HCT116 (cell line): ENCODE results near the gene SELENOW. TPM values are rescaled to one million over a fixed set of nuclear protein-coding genes. Genes with fewer than 3 reads are reported as not detected.
"Not testable (repeated sequence)": the region's sequence is repeated elsewhere in the genome, so short reads cannot be mapped to it uniquely, and the experiment has no call there.

Source experiments
- ATAC-seq: fragments of 200-7000 bp; cut with Tn5 transposase; 2 replicates; pipeline ENCODE4 v1.9.1; 2020; ENCODE audit warnings: mild to moderate bottlenecking, moderate library complexity
- BruUV-seq: library from RNA; stranded (reverse); fragments of 400-500 nt; replicated peaks from 2 replicates; lab custom pipeline; 2021; lab: Mats Ljungman, UMichigan
- CTCF ChIA-PET: fragments of 300-600 bp; sonication (Branson Sonifier 250); formaldehyde crosslinking; loops from one replicate; lab custom pipeline; 2021; ENCODE audit warnings: antibody characterized with exemption; lab: Charles Lee
- POLR2A ChIA-PET: fragments of 300-600, 350-600 bp; sonication (Branson Sonifier 250); formaldehyde crosslinking; loops from one replicate; lab custom pipeline; 2021; ENCODE audit warnings: antibody characterized with exemption; lab: Charles Lee
- RAD21 ChIA-PET, 2 experiments: fragments of 300-600 bp; sonication (Branson Sonifier 250); formaldehyde crosslinking; loops; one replicate each; lab custom pipeline; 2023; ENCODE audit warnings: low total read pairs in 2 of 2; ENCODE audit not compliant: uncharacterized antibody in 2 of 2, unreplicated experiment in 2 of 2, low non-redundant PET in 1 of 2; lab: Charles Lee
- DNase-seq: peaks from one replicate; pipeline ENCODE4 v3.0.0-alpha.2; 2010; ENCODE audit warnings: low read depth, low spot score
- H2AFZ ChIP-seq: fragments of 200-600 bp; shearing (Covaris generic), sonication (generic); 2 replicates; pipeline ENCODE4 v1.6.1; 2017; ENCODE audit warnings: low read depth, mixed run types, mixed read lengths, antibody characterized with exemption, low read length; ENCODE audit not compliant: poor library complexity, severe bottlenecking
- H3K27ac ChIP-seq: 2 replicates; pipeline ENCODE4 v1.5.1; 2012; ENCODE audit warnings: low read depth, low read length
- H3K27me3 ChIP-seq: fragments of 200-600 bp; sonication (generic); 2 replicates; pipeline ENCODE4 v1.6.1; 2016; ENCODE audit warnings: mixed run types, low read length, mixed read lengths; ENCODE audit not compliant: insufficient read depth
- H3K36me3 ChIP-seq, 2 experiments: fragments of 200-500 bp in 1 of 2; fragments of 200-600 bp in 1 of 2; sonication (Bioruptor generic) in 1 of 2; sonication (generic) in 1 of 2; 2 replicates each; pipeline versions ENCODE4 v1.5.1 to v1.6.1; 2014 to 2016; ENCODE audit warnings: low read length in 2 of 2, inconsistent platforms in 1 of 2, mixed read lengths in 1 of 2, mixed run types in 1 of 2; ENCODE audit not compliant: insufficient read depth in 2 of 2, control insufficient read depth in 1 of 2
- H3K4me1 ChIP-seq, 2 experiments: fragments of 200-600 bp in 1 of 2; sonication (generic) in 1 of 2; 2 replicates each; pipeline versions ENCODE4 v1.5.1 to v1.6.1; 2012 to 2017; ENCODE audit warnings: low read length in 2 of 2, inconsistent platforms in 1 of 2, mild to moderate bottlenecking in 1 of 2, mixed read lengths in 1 of 2, mixed run types in 1 of 2, moderate library complexity in 1 of 2; ENCODE audit not compliant: insufficient read depth in 2 of 2, control insufficient read depth in 1 of 2
- H3K4me2 ChIP-seq: fragments of 200-600 bp; sonication (generic); 2 replicates; pipeline ENCODE4 v1.6.1; 2017; ENCODE audit warnings: mixed run types, low read length, mixed read lengths
- H3K4me3 ChIP-seq, 2 experiments: fragments of 200-600 bp in 1 of 2; sonication (generic) in 1 of 2; replicated peaks in 1 of 2; 2 replicates each; pipeline ENCODE4 v1.5.1; 2011 to 2016; ENCODE audit warnings: low read length in 2 of 2, control low read depth in 1 of 2, low read depth in 1 of 2, mild to moderate bottlenecking in 1 of 2, mixed read lengths in 1 of 2, mixed run types in 1 of 2
- H3K79me2 ChIP-seq: fragments of 200-600 bp; sonication (generic); 2 replicates; pipeline ENCODE4 v1.6.1; 2017; ENCODE audit warnings: mild to moderate bottlenecking, mixed run types, low read length, moderate library complexity, mixed read lengths; ENCODE audit not compliant: insufficient read depth
- H3K9ac ChIP-seq: fragments of 200-600 bp; sonication (generic); 2 replicates; pipeline ENCODE4 v1.6.1; 2016; ENCODE audit warnings: low read length, mixed read lengths
- H3K9me2 ChIP-seq: fragments of 200-600 bp; sonication (generic), shearing (Covaris generic); 2 replicates; pipeline ENCODE4 v1.6.1; 2017; ENCODE audit warnings: mixed run types, mild to moderate bottlenecking, moderate library complexity; ENCODE audit not compliant: insufficient read depth
- H3K9me3 ChIP-seq, 2 experiments: fragments of 200-500 bp in 1 of 2; fragments of 200-600 bp in 1 of 2; sonication (Bioruptor generic) in 1 of 2; sonication (generic) in 1 of 2; 2 replicates each; pipeline ENCODE4 v1.6.1; 2014 to 2017; ENCODE audit warnings: low read length in 2 of 2, mixed read lengths in 2 of 2, inconsistent platforms in 1 of 2, low read depth in 1 of 2, mild to moderate bottlenecking in 1 of 2, mixed run types in 1 of 2, moderate library complexity in 1 of 2; ENCODE audit not compliant: control insufficient read depth in 1 of 2, insufficient read depth in 1 of 2
- H4K20me1 ChIP-seq: fragments of 200-600 bp; sonication (generic), shearing (Covaris generic); 2 replicates; pipeline ENCODE4 v1.6.1; 2017; ENCODE audit warnings: mixed run types, mild to moderate bottlenecking, moderate library complexity; ENCODE audit not compliant: insufficient read depth
- EGR1 ChIP-seq: IDR thresholded peaks from 2 replicates; pipeline ENCODE4 v1.6.1; 2012; ENCODE audit warnings: low read depth
- intact Hi-C: fragments of 100-400 bp; cut with micrococcal nuclease; formaldehyde crosslinking; loops from 2 replicates; pipeline ENCODE4 v1.10.0; 2022
- total RNA-seq: library from RNA; stranded (reverse); gene quantifications from one replicate; pipeline ENCODE4 v1.2.1, GENCODE V29; 2021; ENCODE audit not compliant: unreplicated experiment

SELENOW gene
- total RNA-seq, 1 experiment from 2014 or later = 181 TPM

GRCh38 chr19:47776568-47776967, 1.9 kb upstream of the SELENOW start:
- intact Hi-C loops = no loop called here
- CTCF ChIA-PET = no interaction called here
- H3K36me3 ChIP-seq = peaks cover 13 to 17% of the 10 kb centered on the region in 2 experiments; a peak in 3 of 4 replicates
- DNase-seq = no peak
- H3K27me3 ChIP-seq = no peaks in the 10 kb centered on the region
- H4K20me1 ChIP-seq = no peaks in the 10 kb centered on the region
- no peak overlapping the region for H3K4me3 ChIP-seq
- H3K9me3 ChIP-seq = no peaks in the 10 kb centered on the region
- peaks cover 13 to 24% of the 10 kb centered on the region in 2 experiments; a peak in 3 of 4 replicates for H3K4me1 ChIP-seq
- no peak overlapping the region for H3K9ac ChIP-seq
- no peaks in the 10 kb centered on the region for H3K9me2 ChIP-seq
- RAD21 ChIA-PET = no interaction called here
- no peak for TF ChIP-seq EGR1
- no peak overlapping the region for H3K4me2 ChIP-seq
- BruUV-seq = no TSS peak
- ATAC-seq = no peak
- no peak overlapping the region for H2AFZ ChIP-seq
- POLR2A ChIA-PET = interaction anchor here (1.7 kb wide), 1 partner anchor 11 kb away, joined by 5 read pairs; no protein-coding TSS in a partner anchor
- no peak overlapping the region for H3K27ac ChIP-seq
- peaks cover 35% of the 10 kb centered on the region for H3K79me2 ChIP-seq

GRCh38 chr19:47777245-47778048, 1.1 kb upstream of the SELENOW start:
- H3K9me3 ChIP-seq, H2AFZ ChIP-seq, H3K27me3 ChIP-seq, H3K9me2 ChIP-seq, DNase-seq, intact Hi-C loops, RAD21 ChIA-PET, H4K20me1 ChIP-seq: not testable (repeated sequence)
- peaks cover 20 to 26% of the 10 kb centered on the region in 2 experiments; a peak in 3 of 4 replicates for H3K36me3 ChIP-seq
- H3K9ac ChIP-seq = peak overlapping the region; percentile 84
- peak; percentile 21 for ATAC-seq
- peak overlapping the region; percentile 97 to 99 for H3K4me3 ChIP-seq
- POLR2A ChIA-PET = interaction anchor here (0.6 to 1.3 kb wide), 2 partner anchors 12 to 443 kb away, joined by 4 to 5 read pairs; no protein-coding TSS in a partner anchor
- peaks cover 41% of the 10 kb centered on the region for H3K79me2 ChIP-seq
- BruUV-seq = TSS peak; percentile 93
- CTCF ChIA-PET = interaction anchor here (1.2 to 1.5 kb wide), 3 partner anchors 10 to 17 kb away, joined by 3 to 4 read pairs (median 3); no protein-coding TSS in a partner anchor
- peak overlapping the region; percentile 99 for H3K4me2 ChIP-seq
- peaks cover 13 to 24% of the 10 kb centered on the region in 2 experiments; a peak in 3 of 4 replicates for H3K4me1 ChIP-seq
- H3K27ac ChIP-seq = peak overlapping the region; percentile 98
